NCI-H146 treated with DMSO at 0.1 percent for 48 hours (cell line): ENCODE data around the gene KRT6C.
"Not testable (repeated sequence)": the region's sequence is repeated elsewhere in the genome, so short reads cannot be mapped to it uniquely, and the experiment has no call there.

Experiments used
- DNase-seq: peaks from one replicate; lab custom pipeline; 2025; ENCODE audit not compliant: unreplicated experiment; lab: John Stamatoyannopoulos, UW

Gene KRT6C

DNA sequence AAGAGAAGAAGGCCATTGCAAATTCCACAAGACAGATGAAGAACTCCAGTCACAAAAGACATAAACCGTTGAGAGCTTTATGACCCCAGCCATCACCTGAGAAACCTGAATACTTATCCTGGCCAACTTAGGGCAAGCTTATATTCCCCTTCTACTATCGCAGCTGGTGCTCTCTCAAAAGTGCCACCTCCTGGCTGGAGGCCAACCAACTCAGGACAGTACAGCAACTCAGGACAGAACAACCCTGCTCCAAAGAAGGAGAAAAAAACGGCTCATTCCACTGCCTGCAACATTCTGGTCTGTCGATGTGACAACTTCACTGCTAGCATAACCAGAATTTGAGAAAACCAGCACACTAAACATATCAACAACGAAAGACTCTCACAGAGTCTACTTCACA is 11.9 kb downstream of the KRT6C start:
- no peak for DNase-seq

DNA sequence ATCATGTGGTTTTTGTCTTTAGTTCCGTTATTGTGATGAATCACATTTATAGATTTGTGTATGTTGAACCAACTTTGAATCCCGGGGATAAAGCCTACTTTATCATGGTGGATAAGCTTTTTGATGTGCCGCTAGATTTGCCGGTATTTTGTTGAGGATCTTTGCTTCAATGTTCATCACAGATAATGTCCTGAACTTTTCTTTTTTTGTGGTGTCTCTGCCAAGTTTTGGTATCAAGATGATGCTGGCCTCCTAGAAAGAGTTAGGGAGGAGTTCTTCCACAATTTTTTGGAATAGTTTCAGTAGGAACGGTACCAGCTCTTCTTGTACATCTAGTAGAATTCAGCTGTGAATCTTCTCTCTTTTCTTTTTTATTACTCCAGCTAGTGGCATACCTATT is 14.7 kb downstream of the KRT6C start:
- DNase-seq, result no peak

DNA sequence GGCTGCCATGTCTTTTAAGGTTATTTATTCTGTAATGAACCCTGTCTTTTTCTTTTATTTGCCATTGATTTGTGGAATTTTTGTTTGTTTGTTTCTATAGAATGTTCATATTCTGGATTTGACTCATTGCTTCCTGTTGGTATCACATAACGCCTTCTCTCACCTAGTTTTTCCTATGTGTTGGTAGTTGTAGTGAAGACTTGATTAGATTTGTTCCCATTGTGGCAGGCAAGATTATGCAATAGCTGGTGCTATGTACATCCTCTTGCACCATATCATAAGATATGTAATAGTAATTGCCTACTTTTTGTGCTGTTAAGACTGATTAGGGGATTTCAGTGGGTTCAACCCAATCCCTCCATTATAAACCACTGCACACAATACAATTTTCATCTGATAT is 17.8 kb downstream of the KRT6C start:
- no peak for DNase-seq

DNA sequence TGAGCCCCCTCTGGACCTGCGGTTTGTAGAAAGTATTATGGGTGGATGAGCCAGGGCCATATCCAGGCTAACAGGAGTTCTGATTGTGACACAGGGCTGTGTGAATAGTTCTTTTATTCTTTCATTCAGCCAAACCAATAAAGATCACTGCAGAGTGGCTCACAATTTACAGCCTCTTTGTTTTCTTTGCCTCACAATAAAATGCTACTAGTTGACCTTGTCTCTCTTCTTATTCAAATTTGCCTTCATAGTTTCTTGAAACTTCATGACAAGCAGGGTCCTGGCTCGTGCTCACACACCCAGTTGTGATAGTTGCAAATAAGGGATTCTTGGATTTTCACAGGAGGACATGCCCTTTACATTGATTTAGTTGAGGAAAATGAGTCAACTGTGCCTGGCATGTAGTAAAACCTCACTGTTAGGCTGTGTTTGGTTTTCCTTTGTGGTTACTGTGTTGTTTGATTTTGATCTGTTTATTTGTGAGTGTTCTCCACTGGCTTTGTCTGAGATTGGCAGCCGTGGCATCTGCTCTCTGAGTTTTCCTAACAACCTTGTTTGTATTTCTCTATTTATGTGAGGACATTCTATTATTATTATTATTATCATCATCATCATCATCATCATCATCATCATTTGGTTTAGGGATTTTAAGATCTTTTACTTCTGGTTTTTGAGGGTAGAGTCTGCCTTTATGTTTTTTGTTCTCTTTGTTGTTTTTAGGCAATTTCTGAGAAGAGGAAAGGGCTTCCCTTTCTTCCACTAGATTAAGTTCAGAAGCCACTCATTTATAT is 19.0 kb downstream of the KRT6C start:
- DNase-seq, result no peak

DNA sequence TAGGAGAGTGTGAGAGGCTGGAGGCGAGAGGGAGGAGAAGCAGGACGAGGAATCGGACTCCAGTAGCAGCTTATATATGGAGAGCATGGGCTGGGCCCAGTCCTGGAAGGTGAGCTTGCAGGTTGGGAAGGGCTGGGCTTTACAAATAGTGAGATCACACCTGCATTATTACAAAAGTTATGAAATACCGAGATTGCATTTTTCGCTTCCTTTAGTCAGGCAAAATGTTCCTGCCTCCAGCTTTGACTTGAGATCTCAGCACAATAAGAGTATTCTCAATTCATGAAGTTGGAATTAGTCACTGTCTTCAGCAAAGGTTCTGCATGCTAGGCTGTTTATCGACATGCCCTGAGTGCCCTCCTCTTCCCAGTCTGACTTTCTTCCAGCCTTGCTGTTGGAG is 21.5 kb downstream of the KRT6C start, which contains the start of gene KRT6B:
KRT6B (minus strand) TSS at position 46 of the 400 bp plus-strand sequence. CDS start 68 bp downstream, outside the sequence.
- DNase-seq, result no peak

DNA sequence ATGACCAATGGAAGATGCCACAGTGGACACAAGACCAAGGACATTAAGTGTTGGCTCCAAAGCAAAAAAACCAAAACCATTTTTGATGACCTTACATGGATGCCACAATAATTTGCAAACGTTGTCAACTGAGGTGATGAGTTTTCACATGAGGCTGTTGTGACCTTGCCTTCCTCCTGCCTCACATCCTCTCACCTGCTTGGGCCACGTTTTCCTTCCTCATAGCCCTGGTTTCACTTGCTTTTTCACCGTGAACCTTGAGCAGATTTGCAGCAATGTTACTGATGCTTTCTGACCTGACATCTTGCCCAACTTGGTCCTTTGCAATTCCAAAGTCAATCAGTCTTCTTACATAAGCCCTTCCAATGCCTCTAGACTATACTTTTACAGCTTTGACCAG is 25.4 kb downstream of the KRT6C start:
- DNase-seq, result no peak

DNA sequence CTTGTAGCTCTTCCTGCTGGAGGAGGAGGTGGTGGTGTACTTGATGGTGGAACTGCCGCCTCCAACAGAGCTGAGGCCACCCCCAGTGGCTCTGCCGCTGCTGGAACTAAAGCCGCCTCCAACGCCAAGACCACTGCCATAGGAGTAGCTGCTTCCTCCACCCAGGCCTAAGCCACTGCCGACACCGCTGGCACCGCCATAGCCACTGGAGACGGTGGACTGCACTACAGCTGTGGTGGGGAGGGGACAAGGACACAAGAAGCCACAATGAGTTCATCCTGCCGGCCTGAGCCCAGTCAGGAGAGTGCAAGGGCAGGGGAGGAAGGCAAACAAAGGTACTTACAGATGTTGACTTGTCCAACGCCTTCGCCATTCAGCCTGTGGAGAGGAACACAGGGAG is 26.4 kb downstream of the KRT6C start:
- not testable (repeated sequence) for DNase-seq

DNA sequence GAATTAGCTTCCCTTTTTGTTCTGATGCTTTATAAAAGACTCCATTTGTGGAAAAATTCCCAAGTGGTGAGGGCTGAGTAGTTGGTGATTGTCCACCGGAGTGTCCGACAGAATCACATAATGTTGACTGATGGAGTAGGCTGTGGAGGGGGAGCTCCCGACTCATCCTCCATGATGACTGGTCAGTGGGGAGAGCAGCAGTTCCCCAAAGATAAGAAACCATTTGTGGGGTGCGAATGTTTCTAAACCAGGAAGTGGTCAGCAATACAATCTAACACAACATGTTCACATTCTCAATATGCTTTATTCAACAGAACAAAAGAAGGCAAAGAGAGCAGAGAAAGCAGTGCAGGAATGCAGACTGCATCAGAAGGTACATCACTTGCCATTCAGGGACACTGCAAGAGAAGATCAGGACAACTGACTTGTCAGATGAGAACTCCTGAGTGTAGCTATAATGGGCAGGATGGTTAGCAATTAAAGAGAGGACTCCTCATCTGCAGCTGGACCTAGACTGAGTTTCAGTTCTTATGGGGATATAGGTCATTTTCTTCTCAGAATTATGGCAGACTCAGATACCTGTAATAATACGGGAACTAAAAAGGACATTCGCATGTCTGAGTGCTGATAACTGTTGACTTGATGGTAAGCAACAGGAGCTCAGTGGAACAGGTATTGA is 27.1 kb downstream of the KRT6C start:
- DNase-seq, result no peak

DNA sequence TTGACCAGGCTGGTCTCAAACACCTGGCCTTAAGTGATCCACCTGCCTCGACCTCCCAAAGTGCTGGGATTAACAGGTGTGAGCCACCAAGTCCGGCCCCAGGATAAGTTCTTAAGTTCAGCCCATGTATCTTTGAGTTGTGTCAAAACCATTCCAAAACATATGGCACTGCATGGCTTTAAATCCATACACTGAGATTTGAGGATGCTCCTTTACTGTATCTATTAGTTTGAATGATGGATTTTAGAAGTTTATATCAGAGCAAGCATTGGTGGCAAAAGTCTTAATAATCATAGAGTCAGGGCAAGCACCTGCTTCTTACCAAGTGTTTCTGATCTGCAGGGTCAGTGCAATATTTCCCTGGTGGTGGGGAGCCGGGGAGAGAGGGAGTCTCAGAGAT is 27.7 kb downstream of the KRT6C start:
- DNase-seq, result no peak

DNA sequence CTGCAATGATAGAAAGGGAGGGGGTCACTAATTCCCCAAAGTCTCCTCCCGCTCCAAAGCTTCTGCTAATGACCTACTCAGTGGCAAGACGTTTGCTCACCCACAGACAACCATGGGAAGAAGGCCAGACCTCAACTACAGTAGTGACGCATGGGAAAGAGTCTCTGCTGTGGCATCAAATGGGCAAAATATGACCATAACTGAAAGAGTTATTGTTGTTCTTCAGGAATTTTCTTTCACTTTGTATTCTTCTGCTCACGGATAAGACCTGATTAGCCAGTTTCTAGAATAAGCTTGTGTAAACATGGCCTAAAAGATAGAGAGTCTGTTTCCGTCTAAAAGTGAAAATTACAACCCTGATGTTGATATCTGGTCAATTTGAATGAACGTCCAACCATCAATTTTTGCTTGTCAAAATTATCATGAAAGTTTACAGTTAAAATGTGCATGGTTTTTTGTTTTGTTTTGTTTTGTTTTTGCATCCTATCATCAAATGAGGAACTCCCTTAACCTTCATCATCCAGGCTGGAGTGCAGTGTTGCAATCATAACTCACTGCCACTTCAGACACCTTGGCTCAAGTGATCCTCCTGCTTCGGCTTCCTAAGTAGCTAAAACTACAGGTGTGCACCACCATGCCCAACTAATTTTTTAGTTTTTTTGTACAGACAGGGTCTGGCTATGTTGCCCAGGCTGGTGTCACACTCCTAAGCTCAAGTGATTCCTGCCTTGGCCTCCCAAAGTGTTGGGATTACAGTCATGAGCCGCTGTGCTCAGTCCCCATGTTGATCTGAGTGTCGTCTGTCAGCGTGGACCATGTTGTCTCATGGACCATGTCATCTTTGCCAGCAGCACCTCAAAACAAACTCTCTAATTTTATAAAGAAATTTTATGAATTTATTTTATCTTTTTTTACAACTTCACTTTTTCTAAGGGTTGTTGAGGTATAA is 28.7 kb downstream of the KRT6C start:
- DNase-seq, result no peak

DNA sequence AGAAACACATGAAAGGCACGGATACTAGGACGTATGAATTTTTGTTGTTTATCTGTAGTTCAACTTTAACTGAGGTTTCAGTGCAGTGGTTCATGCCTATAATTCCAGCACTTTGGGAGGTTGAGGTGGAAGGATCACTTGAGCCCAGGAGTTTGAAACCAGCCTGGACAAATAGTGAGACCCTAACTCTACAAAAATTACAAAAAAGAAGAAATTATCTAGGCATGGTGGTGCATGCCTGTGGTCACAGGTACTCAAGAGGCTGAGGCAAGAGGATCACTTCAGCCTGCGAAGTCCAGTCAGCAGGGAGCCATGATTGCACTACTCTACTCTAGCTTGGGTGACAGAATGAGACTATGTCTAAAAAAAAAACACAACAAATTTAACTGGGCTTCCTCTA is 29.6 kb downstream of the KRT6C start:
- no peak for DNase-seq

DNA sequence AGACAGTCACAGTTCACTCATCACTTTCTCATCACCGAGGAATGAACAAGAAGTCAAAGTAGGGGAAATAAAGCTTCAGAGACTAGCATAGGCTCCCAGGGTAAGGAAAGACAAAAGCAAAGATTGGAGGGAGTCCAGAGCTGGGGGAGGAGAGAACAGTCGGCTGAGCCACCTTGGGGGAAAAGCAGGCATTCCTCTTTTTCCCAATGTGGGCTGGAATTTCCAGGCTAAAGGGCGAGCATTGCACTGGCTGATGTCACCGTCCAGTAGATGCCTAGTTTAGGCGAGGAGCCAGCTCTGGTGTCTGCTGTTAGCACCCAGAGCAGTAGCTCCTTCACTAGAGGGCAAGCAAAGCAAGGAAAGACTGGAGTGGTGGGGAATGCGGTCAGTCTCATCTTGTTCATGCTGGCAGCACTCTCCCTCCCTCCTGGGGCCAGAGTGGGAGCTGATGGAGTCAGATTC is 31.0 kb downstream of the KRT6C start:
- DNase-seq, result no peak

DNA sequence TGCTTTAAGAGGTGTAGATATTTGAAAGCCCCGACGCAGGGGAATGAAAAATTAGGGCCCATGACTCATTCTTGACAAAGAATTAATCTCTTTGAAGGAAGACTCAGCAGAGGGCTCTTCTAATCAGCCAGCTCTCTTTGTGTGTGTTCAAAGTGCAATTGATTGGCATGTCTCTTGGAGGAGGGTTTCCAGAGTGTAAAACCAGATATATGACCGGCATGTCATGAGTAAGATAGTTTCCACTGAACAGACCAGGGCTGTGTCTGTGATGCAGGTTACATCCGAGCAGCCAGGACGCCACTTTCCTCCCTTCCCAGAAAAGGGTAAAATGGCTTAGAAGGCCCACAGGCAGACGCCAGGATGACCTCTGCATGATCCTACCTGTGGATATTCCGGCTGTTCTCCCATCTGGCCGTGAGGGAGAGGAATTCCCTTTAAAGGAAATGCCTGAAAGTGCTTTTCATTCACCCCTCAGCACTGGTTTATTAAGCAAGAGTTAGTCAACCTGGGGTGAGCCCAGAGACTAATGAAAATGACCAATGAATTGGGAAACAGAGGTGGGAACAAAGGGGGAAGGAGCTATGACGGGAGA is 32.2 kb downstream of the KRT6C start:
- DNase-seq, result no peak

DNA sequence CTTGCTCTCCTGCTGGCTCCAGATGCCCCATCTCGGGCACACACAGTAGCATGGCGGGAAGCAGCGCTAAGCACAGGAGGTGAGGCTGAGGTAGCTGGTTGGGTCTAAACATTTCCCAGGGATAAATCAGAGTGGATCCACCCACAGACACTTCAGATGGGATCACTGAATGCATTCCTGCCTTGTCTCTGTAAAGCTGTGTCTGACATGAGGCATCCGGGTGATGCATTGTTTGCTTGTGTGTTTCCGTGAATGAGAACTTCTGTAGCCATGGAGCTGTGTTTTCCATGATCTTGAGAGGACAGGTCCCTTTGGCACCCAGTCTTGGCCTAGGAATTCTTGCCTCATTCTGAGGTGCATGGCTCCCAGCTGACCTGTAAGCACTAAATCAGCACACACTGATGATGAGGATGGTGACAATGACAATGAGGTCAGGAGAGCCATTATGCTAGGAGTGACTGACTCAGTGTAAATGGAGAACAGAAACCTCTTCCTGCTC is 32.7 kb downstream of the KRT6C start:
- no peak for DNase-seq

DNA sequence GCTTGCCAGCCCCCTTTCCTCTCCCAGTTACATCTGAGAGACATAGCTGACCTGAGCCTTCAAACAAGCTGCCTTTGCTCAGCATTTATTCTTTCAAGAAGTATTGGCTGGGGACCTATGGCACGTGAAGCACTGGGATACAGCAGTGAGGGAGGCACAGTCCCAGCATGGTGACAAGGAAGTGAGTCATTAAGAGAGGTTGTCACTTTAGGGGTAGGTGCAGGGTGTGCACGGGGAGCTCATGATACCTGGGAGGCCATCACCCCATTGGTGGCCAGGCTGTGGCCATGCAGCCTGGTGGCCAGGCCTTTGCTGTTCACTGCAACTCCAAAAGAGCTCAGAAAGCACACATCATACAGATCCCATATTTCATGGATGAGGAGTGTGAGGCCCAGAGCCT is 33.8 kb downstream of the KRT6C start:
- DNase-seq, result no peak

DNA sequence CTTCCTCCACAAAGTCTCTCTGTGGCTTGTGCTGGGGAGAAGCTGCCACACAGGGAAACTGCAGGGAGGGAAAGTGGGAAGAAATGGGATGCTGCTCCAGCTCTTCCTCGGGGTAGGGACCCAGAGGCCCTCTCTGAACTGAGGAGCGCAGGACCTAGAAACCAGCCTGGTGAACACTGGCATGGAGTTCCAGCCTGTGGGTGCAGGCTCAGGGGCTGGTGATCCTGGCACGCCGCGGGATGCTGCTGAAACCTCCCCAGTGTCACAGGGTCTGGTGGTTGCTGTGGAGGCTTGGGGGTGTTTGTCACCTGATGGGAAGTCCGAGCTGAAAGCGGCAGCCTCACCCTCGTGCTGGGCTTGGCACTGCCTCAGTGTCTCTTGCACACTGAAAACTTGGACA is 34.2 kb downstream of the KRT6C start:
- no peak for DNase-seq

DNA sequence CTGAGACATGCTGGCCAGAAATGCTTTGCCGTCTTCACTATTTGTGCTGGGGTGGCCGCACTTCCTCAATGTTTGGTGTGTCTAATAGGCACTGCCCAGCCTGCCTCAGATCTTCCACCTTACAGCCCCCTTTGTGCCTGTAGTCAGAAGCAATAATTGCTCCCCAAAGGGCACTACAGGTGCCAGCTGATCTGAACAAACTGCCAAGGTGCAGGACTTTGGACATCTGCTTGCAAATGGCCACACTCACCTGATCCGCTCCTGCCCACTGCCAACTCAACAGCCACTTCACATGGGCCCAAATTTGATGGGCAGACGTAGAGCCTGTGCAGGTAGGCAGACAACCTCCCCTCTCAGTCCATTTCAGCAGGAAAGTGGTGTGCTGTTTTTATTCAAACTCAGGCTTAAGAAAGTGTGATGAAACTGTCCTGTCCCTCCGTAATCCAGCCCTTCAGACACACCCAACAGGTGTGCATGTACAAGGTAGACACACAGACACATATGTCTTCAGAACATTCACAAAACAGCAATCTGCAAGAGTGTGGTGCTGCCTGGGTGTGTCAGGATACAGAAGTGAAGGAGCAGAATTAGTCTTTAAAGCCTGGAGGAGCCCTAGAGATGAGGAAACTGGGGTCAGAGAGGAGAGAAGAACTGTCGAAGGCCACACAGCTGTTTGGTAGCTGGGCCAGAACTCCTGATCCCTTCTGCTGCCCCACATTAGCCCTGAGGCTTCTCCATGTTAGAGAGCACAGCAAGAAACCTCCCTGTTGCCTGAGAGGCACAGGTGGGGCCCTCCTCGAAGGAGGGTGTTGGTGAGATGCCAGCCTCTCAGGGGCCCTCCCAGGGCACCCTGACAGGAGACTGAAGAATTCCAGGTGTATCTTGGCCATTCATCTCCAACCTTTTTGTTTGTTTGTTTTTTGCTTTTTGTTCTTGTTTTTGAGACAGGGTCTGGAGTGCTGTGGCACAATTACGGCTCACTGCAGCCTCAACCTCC is 35.0 kb downstream of the KRT6C start:
- no peak for DNase-seq

DNA sequence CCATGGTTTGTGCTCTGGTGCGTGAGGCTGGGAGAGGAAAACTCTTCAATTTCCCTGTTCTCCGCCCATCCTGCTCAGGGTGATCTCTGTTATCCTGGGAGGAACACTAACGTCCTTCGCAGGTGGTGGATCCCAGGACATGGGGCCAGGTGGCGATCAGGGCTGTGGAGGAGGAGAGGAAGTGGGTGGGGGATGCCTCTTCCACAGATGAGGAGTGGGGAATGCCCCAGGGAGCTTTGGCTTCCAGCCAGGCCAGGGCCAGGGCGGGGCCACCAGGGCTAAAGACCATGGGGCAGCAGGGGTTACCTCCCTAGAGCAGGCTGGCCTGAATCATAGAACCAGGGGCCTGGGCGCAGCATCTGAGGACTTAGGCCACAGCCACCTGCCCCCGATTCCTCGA is 36.1 kb downstream of the KRT6C start:
- DNase-seq, result no peak

DNA sequence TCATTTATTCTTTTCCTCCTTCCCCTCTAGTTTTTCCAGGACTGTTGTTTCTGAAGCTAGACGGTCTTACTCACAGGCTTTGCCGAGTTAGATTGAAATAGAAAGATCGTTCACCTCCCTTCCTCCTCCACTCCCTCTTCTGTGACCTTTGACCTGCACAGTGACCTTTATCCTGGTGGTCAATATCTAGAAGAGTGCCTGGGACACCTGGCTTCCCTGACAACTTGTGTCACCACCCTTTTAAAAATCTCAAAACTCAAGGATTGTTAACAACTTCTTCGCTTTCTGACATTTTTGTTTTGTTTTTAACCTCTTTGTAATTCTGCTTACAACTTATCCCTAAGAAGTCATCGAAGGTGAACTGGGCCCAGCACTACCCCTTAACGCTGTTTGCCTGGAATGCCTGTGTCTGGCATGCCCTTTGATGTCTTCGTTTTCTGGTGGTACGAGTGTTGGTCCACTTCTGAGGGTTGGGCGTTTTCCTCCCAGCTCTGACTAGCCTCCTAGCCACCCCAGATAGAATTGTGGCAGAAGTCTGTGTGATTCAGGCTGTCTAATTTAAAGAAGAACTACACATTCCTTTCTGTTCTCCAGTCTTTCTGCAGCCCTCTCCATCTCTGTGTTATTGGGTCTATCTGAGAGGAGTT is 36.7 kb downstream of the KRT6C start:
- no peak for DNase-seq
